ENCODE data around the gene MIDN.

Gene MIDN

GRCh38 chr19:1251330-1252220 lies 3.2 kb downstream of the MIDN start:
- FAIRE-seq (no peak), DNase-seq (ENCODE audit: insufficient read length, low spot score) (peak; percentile 60)
- TF ChIP-seq POLR2A (IDR thresholded peaks at IDR 0.05; ENCODE audit: low read depth, low read length): no peak

- FAIRE-seq (peak; percentile 69), DNase-seq (ENCODE audit: insufficient read length, low spot score) (peak; percentile 71)
- no peak for TF ChIP-seq POLR2A (IDR thresholded peaks at IDR 0.05; ENCODE audit: low read depth, low read length)
Measured at GRCh38 chr19:1252221-1252820, 3.9 kb downstream of the MIDN start.

- peak; percentile 86 for DNase-seq (ENCODE audit: insufficient read length, low spot score)
- no peak for TF ChIP-seq POLR2A (IDR thresholded peaks at IDR 0.05; ENCODE audit: low read depth, low read length)
- no peak for FAIRE-seq
Measured at GRCh38 chr19:1252821-1253513, 4.6 kb downstream of the MIDN start.

- no peak for FAIRE-seq
- DNase-seq (ENCODE audit: insufficient read length, low spot score): no peak
Measured at GRCh38 chr19:1253514-1254080, 5.2 kb downstream of the MIDN start.

GRCh38 chr19:1254081-1254527 lies 5.7 kb downstream of the MIDN start:
- no peak for TF ChIP-seq POLR2A (IDR thresholded peaks at IDR 0.05; ENCODE audit: low read depth, low read length)
- no peak for DNase-seq (ENCODE audit: insufficient read length, low spot score)
- no peak for FAIRE-seq

More at GRCh38 chr19:1253514-1254080, 5.2 kb downstream of the MIDN start:
- TF ChIP-seq POLR2A (IDR thresholded peaks at IDR 0.05; ENCODE audit: low read depth, low read length): no peak

GRCh38 chr19:1254530-1255185 lies 6.3 kb downstream of the MIDN start:
- DNase-seq (ENCODE audit: insufficient read length, low spot score): no peak
- no peak for TF ChIP-seq POLR2A (IDR thresholded peaks at IDR 0.05; ENCODE audit: low read depth, low read length)
- no peak for FAIRE-seq

- TF ChIP-seq POLR2A (IDR thresholded peaks at IDR 0.05; ENCODE audit: low read depth, low read length): no peak
- DNase-seq (ENCODE audit: insufficient read length, low spot score) (no peak), FAIRE-seq (no peak)
Measured at GRCh38 chr19:1255186-1256161, 7.1 kb downstream of the MIDN start.

GRCh38 chr19:1256646-1257474 lies 8.5 kb downstream of the MIDN start:
- DNase-seq (ENCODE audit: insufficient read length, low spot score): no peak
- no peak for FAIRE-seq
- no peak for TF ChIP-seq POLR2A (IDR thresholded peaks at IDR 0.05; ENCODE audit: low read depth, low read length)

- no peak for DNase-seq (ENCODE audit: insufficient read length, low spot score)
- TF ChIP-seq POLR2A (IDR thresholded peaks at IDR 0.05; ENCODE audit: low read depth, low read length): no peak
- FAIRE-seq: no peak
Measured at GRCh38 chr19:1257475-1258162, 9.2 kb downstream of the MIDN start.

GRCh38 chr19:1258163-1258492 lies 9.7 kb downstream of the MIDN start:
- no peak for TF ChIP-seq POLR2A (IDR thresholded peaks at IDR 0.05; ENCODE audit: low read depth, low read length)
- FAIRE-seq: no peak

GRCh38 chr19:1258707-1259205 lies 10.4 kb downstream of the MIDN start:
- no peak for TF ChIP-seq POLR2A (IDR thresholded peaks at IDR 0.05; ENCODE audit: low read depth, low read length)
- no peak for DNase-seq (ENCODE audit: insufficient read length, low spot score)
- no peak for FAIRE-seq

More at GRCh38 chr19:1258163-1258492, 9.7 kb downstream of the MIDN start:
- no peak for DNase-seq (ENCODE audit: insufficient read length, low spot score)
